Endothelial cell of hepatic sinusoid (primary cell): ENCODE results near the gene HSD17B4.
"Not testable (repeated sequence)": the region's sequence is repeated elsewhere in the genome, so short reads cannot be mapped to it uniquely, and the experiment has no call there.

Experiments used
- in situ Hi-C: cut with HindIII; loops from 2 replicates; pipeline ENCODE4 v1.10.0; 2017; ENCODE audit warnings: low sequenced_read_pairs

The HSD17B4 gene

GRCh38 chr5:119432674-119433237 is 19.5 kb upstream of the HSD17B4 start:
- in situ Hi-C loops: not testable (repeated sequence)

DNA sequence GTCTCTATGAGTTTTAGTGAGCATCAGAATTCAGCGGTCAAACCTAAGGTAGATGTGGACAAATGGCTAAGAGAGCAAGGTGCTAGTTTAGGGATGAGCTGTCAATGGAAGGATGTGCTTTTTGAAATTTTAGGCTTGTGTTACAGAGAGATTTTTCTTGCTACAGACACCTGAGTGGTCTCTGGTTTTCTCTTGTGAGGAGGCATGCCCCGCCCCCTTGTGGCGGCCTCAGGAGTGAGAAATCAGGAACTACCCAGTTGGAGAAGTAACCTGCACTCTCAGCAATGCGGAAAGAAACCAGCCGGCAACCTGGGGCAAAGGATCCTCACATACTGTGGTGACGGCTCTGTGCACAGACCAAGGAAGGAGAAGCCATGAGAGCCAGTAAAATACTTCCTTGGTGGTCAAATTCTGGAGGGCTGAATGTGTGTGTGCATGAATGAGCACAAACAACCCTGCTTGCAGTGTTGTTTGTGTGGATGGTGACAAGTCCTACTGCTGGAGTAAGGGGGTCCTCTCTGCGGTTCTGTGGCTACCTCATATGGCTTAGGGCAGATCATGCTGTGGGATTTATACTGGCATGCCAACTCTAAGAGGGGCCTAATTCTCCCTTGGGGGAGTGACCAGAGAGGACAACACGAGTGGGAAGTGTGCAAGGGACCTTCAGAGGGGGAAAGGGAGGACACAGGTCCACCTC is 16.7 kb upstream of the HSD17B4 start:
- in situ Hi-C loops: no loop called here

- in situ Hi-C loops: not testable (repeated sequence)
Observed at GRCh38 chr5:119437785-119438586, 14.3 kb upstream of the HSD17B4 start.

GRCh38 chr5:119438587-119438917 is 13.7 kb upstream of the HSD17B4 start:
- in situ Hi-C loops: not testable (repeated sequence)

DNA sequence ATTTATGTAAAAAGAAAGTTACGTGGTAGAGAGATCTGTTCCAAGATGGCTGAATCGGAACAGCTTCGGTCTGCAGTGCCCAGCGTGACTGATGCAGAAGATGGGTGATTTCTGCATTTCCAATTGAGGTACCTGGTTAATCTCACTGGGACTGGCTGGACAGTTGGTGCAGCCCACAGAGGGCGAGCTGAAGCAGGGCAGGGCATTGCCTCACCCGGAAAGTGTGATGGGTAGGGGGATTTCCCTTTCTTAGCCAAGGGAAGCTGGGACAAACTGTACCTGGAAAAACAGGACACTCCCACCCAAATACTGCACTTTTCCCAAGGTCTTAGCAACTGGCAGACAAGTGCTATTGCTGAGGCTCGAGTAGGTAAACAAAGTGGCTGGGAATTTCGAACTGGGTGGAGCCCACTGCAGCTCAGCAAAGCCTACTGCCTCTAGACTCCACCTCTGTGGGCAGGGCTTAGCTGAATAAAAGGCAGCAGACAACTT is 13.1 kb upstream of the HSD17B4 start:
- in situ Hi-C loops: no loop called here

DNA sequence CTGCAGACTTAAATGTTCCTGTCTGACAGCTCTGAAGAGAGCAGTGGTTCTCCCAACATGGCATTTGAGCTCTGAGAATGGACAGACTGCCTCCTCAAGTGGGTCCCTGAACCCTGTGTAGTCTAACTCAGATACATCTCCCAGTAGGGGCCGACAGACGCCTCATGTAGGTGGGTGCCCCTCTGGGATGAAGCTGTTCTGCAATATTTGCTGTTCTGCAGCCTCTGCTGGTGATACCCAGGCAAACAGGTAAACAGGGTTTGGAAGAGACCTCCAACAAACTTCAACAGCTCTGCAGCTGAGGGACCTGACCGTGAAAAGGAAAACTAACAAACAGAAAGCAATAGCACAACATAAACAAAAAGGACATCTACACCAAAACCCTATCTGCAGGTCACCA is 12.7 kb upstream of the HSD17B4 start:
- in situ Hi-C loops: not testable (repeated sequence)

- in situ Hi-C loops: not testable (repeated sequence)
Observed at GRCh38 chr5:119444643-119445042, 7.7 kb upstream of the HSD17B4 start.

- in situ Hi-C loops: no loop called here
Observed at GRCh38 chr5:119445544-119445943, 6.8 kb upstream of the HSD17B4 start.

DNA sequence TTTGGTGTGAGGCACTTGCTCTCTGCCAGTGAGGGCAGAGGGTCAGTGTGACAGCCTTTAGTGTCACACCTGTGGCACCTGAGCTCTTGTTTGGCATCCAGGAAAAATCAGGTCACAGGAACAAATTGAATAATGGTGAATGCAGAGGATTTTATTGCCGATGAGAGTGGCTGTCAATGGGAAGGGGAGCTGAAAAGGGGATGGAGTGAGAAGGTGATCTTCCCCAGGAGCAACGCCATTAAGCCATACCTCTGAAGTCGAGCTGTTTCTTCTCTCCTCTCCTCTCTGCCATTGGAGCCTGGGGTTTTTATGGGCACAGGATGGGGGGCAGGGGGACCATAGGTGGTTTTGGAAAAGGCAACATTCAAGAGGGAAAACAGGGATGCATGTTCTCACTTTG is 2.4 kb upstream of the HSD17B4 start:
- in situ Hi-C loops: no loop called here

GRCh38 chr5:119450627-119451026 is 1.7 kb upstream of the HSD17B4 start:
- in situ Hi-C loops: not testable (repeated sequence)

GRCh38 chr5:119451561-119451960 is 736 bp upstream of the HSD17B4 start:
- in situ Hi-C loops: no loop called here

- in situ Hi-C loops: no loop called here
Observed at GRCh38 chr5:119452060-119452372, 281 bp upstream of the HSD17B4 start.

DNA sequence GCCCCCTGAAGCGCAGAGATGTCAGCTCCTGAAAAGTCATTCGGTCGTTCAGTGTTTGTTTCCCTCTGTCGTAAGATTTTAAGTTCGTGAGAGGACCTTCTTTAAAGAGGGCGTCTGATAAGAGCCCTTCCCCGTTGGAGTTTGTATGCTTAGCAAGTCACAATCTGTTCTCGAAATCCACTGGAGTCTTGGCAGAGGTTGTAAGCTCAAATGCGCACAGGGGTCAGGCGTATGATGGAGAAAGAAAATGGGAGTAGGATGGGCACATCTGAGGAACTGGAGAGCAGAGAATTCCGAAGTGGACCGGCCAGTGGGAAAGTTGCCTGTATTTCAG is 710 bp downstream of the HSD17B4 start:
- in situ Hi-C loops: no loop called here

GRCh38 chr5:119454171-119454570 is 1.9 kb downstream of the HSD17B4 start:
- in situ Hi-C loops: no loop called here

DNA sequence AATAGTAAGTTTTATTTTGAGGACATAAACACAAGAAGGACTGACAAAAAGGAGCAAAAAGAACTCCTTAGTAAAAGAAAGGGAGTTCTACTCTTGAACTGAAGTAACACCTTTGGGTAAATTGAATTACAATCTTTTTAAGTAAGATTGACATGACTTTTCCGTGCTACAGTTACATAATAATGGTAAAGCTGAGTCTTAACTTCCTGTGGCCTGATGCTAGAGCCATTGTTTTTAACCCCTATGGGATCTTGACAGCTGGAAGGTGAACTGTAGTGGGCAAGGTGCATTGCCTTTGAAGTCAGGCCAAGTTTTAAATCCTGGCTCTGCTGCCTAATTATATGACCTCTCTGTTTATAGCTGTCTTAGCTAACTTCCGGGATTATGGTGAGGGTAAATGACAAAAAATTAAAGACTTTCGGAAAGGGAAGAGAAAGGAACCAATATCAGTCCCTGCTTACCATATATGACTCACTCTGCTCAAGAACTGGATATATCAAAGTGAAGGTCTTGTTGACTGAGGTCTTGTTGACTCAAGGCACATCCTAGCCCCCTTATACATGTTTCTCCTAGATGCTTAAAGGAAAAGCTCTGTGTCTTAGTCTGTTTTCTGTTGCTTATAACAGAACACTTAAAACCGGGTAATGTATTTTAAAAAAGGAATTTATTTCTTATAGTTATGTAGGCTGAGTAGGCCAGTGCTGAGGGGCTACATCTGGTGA is 6.8 kb downstream of the HSD17B4 start:
- in situ Hi-C loops: no loop called here

- in situ Hi-C loops: no loop called here
Observed at GRCh38 chr5:119465640-119466039, 13.3 kb downstream of the HSD17B4 start.

- in situ Hi-C loops: no loop called here
Observed at GRCh38 chr5:119468286-119468685, 16.0 kb downstream of the HSD17B4 start.

DNA sequence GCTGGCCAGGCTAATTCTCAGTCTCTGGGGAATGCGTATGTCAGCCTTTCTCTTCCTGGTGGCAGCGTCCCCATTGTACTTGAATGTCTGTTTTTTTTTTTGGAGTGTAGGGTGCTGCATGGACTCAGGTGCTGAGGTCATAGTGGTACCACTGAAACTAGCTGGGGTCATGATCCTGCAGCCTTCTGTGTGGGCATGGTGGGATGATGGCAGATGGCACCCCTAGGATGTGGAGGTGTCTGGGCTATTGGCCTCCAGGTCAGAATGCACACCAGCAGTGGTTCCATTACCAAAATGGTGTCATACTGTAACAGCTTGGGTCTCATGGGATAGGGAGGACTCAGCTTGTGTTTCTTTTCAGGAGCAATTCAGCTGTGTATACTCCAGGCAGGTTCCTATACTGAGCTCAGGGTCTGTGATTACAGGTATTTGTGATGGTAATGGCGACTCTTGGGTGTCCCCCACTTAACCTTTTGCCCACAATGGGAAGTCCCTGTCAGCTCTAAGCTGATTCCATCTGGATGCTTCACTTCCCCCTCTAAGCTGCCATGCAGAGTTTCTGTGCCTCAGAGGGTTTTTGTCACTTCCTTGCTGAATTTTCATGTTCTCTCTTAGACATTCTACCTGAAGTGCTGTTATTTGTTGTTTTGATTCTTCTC is 17.9 kb downstream of the HSD17B4 start:
- in situ Hi-C loops: no loop called here

GRCh38 chr5:119470851-119471451 is 18.7 kb downstream of the HSD17B4 start:
- in situ Hi-C loops: no loop called here

GRCh38 chr5:119473241-119473640 is 20.9 kb downstream of the HSD17B4 start:
- in situ Hi-C loops: no loop called here

GRCh38 chr5:119476341-119476740 is 24.0 kb downstream of the HSD17B4 start:
- in situ Hi-C loops: no loop called here
